Osteoblast (primary cell): ENCODE measurements around the gene RMC1. TPM values are rescaled to one million over a fixed set of nuclear protein-coding genes. Genes with fewer than 3 reads are reported as not detected.

Experiments used
- DNase-seq: peaks from one replicate; pipeline ENCODE4 v3.0.0; 2011; ENCODE audit warnings: low spot score, mixed read lengths; ENCODE audit not compliant: insufficient read length; ENCODE audit errors: missing footprints
- H2AFZ ChIP-seq: 2 replicates; pipeline ENCODE4 v1.6.0; 2011; ENCODE audit warnings: mild to moderate bottlenecking, low read length
- H3K27ac ChIP-seq: 2 replicates; pipeline ENCODE4 v1.5.1; 2011; ENCODE audit warnings: mild to moderate bottlenecking, low read depth, low read length, moderate library complexity
- H3K27me3 ChIP-seq: 2 replicates; pipeline ENCODE4 v1.6.0; 2012; ENCODE audit warnings: mild to moderate bottlenecking, control low read depth, inconsistent platforms, low read length, moderate library complexity; ENCODE audit not compliant: insufficient read depth
- H3K36me3 ChIP-seq: 2 replicates; pipeline ENCODE4 v1.5.1; 2011; ENCODE audit warnings: mild to moderate bottlenecking, low read length, control low read depth, moderate library complexity; ENCODE audit not compliant: insufficient read depth
- H3K4me1 ChIP-seq: 2 replicates; pipeline ENCODE4 v1.5.1; 2011; ENCODE audit warnings: mild to moderate bottlenecking, low read length, control low read depth, moderate library complexity; ENCODE audit not compliant: insufficient read depth
- H3K4me2 ChIP-seq: 2 replicates; pipeline ENCODE4 v1.6.0; 2011; ENCODE audit warnings: mild to moderate bottlenecking, low read length; ENCODE audit not compliant: insufficient read depth
- H3K4me3 ChIP-seq: fragments of 200-600 bp; sonication (generic); 3 replicates; pipeline ENCODE4 v1.5.1; 2012; ENCODE audit warnings: mild to moderate bottlenecking, low read length, inconsistent platforms; ENCODE audit not compliant: insufficient read depth
- H3K79me2 ChIP-seq: 2 replicates; pipeline ENCODE4 v1.6.0; 2012; ENCODE audit warnings: mild to moderate bottlenecking, low read length, control low read depth, inconsistent platforms; ENCODE audit not compliant: insufficient read depth
- H3K9me3 ChIP-seq: 2 replicates; pipeline ENCODE4 v1.5.1; 2011; ENCODE audit warnings: low read depth, low read length, control low read depth
- H4K20me1 ChIP-seq: 2 replicates; pipeline ENCODE4 v1.6.0; 2012; ENCODE audit warnings: mild to moderate bottlenecking, low read length, control low read depth; ENCODE audit not compliant: insufficient read depth
- total RNA-seq: library from RNA; depleted of rRNA; stranded (reverse); fragments of >200 nt; gene quantifications from 2 replicates; pipeline ENCODE4 v1.2.3, GENCODE V29; 2012
- TF ChIP-seq, protein P1 (sequence below): IDR thresholded peaks from 2 replicates; pipeline ENCODE4 v1.5.1; 2011; ENCODE audit warnings: mild to moderate bottlenecking, low read depth, low read length, moderate library complexity; ENCODE audit errors: extremely low read depth

Gene RMC1
- total RNA-seq, 1 donor = 22.8 TPM

DNA sequence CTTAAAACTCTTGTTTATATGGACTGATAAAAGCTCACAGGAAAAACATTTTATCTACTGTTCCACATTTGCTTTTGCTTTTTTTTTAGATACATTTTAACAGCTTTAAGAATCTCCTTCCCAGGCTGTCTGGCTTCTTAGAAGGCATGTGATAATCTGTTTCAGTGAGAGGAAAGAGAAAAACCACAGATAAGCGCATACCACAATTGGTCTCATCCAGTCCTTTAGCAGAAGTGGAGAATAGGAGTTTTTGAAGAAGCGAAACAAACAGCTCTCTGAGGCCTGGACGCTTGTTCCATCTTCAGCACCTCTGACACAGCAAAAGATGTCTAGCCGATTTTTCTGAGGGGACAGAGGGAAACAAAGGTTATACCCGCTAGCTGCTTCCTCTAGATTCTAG, 37.6 kb downstream of the RMC1 start:
- H4K20me1 ChIP-seq = peaks cover 3% of the 10 kb centered on the region
- H3K27me3 ChIP-seq = no peaks in the 10 kb centered on the region
- peaks cover 89% of the 10 kb centered on the region for H3K36me3 ChIP-seq
- H3K4me1 ChIP-seq = peaks cover 9% of the 10 kb centered on the region
- H3K9me3 ChIP-seq = no peaks in the 10 kb centered on the region
- no peak overlapping the region for H3K27ac ChIP-seq
- peaks cover 11% of the 10 kb centered on the region for H3K79me2 ChIP-seq
- TF ChIP-seq, protein P1, sequence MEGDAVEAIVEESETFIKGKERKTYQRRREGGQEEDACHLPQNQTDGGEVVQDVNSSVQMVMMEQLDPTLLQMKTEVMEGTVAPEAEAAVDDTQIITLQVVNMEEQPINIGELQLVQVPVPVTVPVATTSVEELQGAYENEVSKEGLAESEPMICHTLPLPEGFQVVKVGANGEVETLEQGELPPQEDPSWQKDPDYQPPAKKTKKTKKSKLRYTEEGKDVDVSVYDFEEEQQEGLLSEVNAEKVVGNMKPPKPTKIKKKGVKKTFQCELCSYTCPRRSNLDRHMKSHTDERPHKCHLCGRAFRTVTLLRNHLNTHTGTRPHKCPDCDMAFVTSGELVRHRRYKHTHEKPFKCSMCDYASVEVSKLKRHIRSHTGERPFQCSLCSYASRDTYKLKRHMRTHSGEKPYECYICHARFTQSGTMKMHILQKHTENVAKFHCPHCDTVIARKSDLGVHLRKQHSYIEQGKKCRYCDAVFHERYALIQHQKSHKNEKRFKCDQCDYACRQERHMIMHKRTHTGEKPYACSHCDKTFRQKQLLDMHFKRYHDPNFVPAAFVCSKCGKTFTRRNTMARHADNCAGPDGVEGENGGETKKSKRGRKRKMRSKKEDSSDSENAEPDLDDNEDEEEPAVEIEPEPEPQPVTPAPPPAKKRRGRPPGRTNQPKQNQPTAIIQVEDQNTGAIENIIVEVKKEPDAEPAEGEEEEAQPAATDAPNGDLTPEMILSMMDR = no peak
- H3K4me2 ChIP-seq = no peak overlapping the region
- no peak for DNase-seq
- no peak overlapping the region for H2AFZ ChIP-seq
- H3K4me3 ChIP-seq = no peak overlapping the region

DNA sequence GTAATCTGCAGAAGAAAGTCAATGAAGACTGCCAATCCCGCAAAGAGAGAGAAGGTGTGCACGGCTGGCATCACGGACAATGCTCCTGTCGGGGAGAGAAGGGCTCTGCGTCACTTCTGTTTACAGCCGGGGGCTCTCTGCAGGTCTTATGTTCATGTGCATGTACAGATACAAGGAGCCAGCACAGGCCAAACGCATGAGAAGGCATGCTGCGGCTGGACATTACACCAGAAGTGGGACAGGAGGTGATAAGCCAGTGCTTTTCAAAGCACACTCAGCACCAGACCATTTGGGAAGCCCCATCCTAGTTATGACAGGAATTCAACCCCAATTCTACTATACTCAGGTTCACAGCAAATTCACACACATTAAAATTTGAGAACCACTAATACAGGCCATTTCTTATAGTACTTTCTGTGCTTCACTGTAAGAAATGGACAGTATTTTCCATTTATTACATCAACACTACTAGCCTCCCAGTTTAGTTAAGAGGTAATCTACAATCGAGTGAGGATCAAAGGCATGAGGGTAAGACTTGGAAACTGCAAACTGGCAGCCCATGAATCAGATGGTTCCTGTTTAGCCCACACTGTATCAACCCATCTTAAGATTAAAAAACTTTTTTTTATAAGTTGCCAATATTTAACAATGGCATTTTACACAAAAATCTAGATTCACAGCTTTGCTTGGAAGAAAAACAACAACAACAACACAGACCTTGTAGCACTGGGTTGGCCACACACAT, 38.2 kb downstream of the RMC1 start:
- TF ChIP-seq, protein P1 = no peak

DNA sequence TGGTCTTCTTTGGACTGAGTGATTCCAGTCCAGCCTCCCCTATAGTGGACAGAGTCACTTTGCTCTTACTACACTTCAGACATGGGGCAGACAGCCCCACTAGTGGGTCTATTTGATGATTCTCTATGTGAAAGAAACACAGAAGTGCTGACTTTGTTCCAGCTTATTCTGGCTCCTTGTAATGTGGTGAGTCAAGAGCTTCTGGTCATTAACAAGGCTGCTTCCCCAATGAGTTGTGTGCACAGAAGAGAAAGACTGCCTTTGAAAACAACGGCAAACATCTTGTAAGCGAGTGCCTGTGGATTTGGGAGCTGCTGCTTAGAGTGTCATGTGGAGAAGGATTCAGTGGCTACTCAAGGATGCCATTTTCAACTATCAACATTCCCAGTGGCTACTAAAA, 39.1 kb downstream of the RMC1 start:
- peaks cover 79% of the 10 kb centered on the region for H3K36me3 ChIP-seq
- no peak overlapping the region for H3K4me2 ChIP-seq
- peaks cover 3% of the 10 kb centered on the region for H4K20me1 ChIP-seq
- H3K27me3 ChIP-seq = no peaks in the 10 kb centered on the region
- H3K27ac ChIP-seq = peak overlapping the region; percentile 22
- TF ChIP-seq, protein P1 = no peak
- H3K9me3 ChIP-seq = no peaks in the 10 kb centered on the region
- peaks cover 9% of the 10 kb centered on the region for H3K4me1 ChIP-seq
- no peak overlapping the region for H2AFZ ChIP-seq
- H3K4me3 ChIP-seq = no peak overlapping the region
- peaks cover 12% of the 10 kb centered on the region for H3K79me2 ChIP-seq
- DNase-seq = no peak

More for the DNA sequence above, 38.2 kb downstream of the RMC1 start:
- Histone ChIP-seq H3K27ac (no peak overlapping the region), H2AFZ (no peak overlapping the region), H3K4me1 (peaks cover 9% of the 10 kb centered on the region), H3K79me2 (peaks cover 11% of the 10 kb centered on the region), H3K4me2 (no peak overlapping the region), H3K9me3 (no peaks in the 10 kb centered on the region), H3K36me3 (peaks cover 83% of the 10 kb centered on the region), H3K27me3 (no peaks in the 10 kb centered on the region), H3K4me3 (no peak overlapping the region), H4K20me1 (peaks cover 3% of the 10 kb centered on the region)
- no peak for DNase-seq

DNA sequence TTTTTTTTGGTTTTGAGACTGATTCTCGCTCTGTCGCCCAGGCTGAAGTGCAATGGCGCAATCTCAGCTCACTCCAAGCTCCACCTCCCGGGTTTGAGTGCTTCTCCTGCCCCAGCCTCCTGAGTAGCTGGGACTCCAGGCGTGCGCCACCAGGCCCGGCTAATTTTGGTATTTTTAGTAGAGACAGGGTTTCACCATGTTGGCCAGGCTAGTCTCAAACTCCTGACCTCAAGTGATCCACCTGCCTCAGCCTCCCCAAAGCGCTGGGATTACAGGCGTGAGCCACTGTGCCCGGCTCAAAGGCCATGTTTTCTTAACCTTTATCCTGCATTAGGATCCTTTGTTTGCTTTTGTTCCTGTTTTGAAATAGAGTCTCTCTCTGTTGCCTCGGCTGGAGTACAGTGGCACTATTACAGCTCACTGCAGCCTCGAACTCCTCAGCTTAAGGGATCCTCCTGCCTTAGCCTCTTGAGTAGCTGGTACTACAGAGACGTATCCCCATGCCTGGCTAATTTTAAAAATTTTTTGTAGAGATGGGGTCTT, 42.0 kb downstream of the RMC1 start:
- Histone ChIP-seq H3K4me1 (peaks cover 9% of the 10 kb centered on the region), H3K27me3 (no peaks in the 10 kb centered on the region), H3K4me3 (no peak overlapping the region), H3K79me2 (peaks cover 22% of the 10 kb centered on the region), H3K9me3 (no peaks in the 10 kb centered on the region), H3K36me3 (peaks cover 71% of the 10 kb centered on the region), H4K20me1 (peaks cover 8% of the 10 kb centered on the region), H3K27ac (no peak overlapping the region), H2AFZ (no peak overlapping the region), H3K4me2 (no peak overlapping the region)
- TF ChIP-seq, protein P1 = no peak
- DNase-seq = no peak
